Endometrial microvascular endothelial cells (primary cell): ENCODE data around the gene RAB5IF. TPM values are rescaled to one million over a fixed set of nuclear protein-coding genes. Genes with fewer than 3 reads are reported as not detected.
"Not testable (repeated sequence)": the region's sequence is repeated elsewhere in the genome, so short reads cannot be mapped to it uniquely, and the experiment has no call there.

Experiments
- in situ Hi-C: cut with HindIII; loops from 2 replicates; pipeline ENCODE4 v1.10.0; 2017; ENCODE audit warnings: low sequenced_read_pairs, low pct_unique_long_range_greater_than_20kb; ENCODE audit errors: inconsistent ontology term
- total RNA-seq: library from RNA; depleted of rRNA; stranded (reverse); fragments of >200 nt; gene quantifications from one replicate; pipeline ENCODE4 v1.2.3, GENCODE V29; 2015; ENCODE audit errors: inconsistent ontology term

RAB5IF gene
- 183 TPM for total RNA-seq

- in situ Hi-C loops: no loop called here
Measured at GRCh38 chr20:36605399-36606157, at the start of gene RAB5IF. TSS of gene RAB5IF (plus strand) at chr20:36605779. CDS start at chr20:36605952, 173 bp downstream.

- in situ Hi-C loops: no loop called here
Measured at GRCh38 chr20:36562724-36563123, 42.9 kb upstream of the RAB5IF start.

GRCh38 chr20:36563374-36563773 is 42.2 kb upstream of the RAB5IF start:
- in situ Hi-C loops: no loop called here

GRCh38 chr20:36564078-36564725 is 41.4 kb upstream of the RAB5IF start:
- in situ Hi-C loops: not testable (repeated sequence)

- in situ Hi-C loops: not testable (repeated sequence)
Measured at GRCh38 chr20:36564726-36565121, 40.9 kb upstream of the RAB5IF start.

GRCh38 chr20:36565520-36565919 is 40.1 kb upstream of the RAB5IF start:
- in situ Hi-C loops: no loop called here

- in situ Hi-C loops: no loop called here
Measured at GRCh38 chr20:36569847-36570429, 35.6 kb upstream of the RAB5IF start.

- in situ Hi-C loops: no loop called here
Measured at GRCh38 chr20:36571564-36572504, 33.7 kb upstream of the RAB5IF start.

GRCh38 chr20:36572701-36573102 is 32.9 kb upstream of the RAB5IF start:
- in situ Hi-C loops: no loop called here

- in situ Hi-C loops: no loop called here
Measured at GRCh38 chr20:36573103-36573797, 32.3 kb upstream of the RAB5IF start, which contains the start of gene TGIF2. TSS of gene TGIF2 (plus strand) at chr20:36573597. CDS start at chr20:36578775, 5,178 bp downstream.

- in situ Hi-C loops: no loop called here
Measured at GRCh38 chr20:36573798-36574365, 31.7 kb upstream of the RAB5IF start.

GRCh38 chr20:36574366-36575135 is 31.0 kb upstream of the RAB5IF start:
- in situ Hi-C loops: no loop called here

- in situ Hi-C loops: no loop called here
Measured at GRCh38 chr20:36576081-36576445, 29.5 kb upstream of the RAB5IF start.

GRCh38 chr20:36578356-36579041 is 27.1 kb upstream of the RAB5IF start:
- in situ Hi-C loops: no loop called here

- in situ Hi-C loops: no loop called here
Measured at GRCh38 chr20:36579996-36580545, 25.5 kb upstream of the RAB5IF start.

GRCh38 chr20:36582322-36582721 is 23.3 kb upstream of the RAB5IF start:
- in situ Hi-C loops: no loop called here

- in situ Hi-C loops: no loop called here
Measured at GRCh38 chr20:36582821-36583220, 22.8 kb upstream of the RAB5IF start.
